Lung (tissue), 12 donors: ENCODE data around the gene TMEM86A. TPM values are rescaled to one million over a fixed set of nuclear protein-coding genes. Genes with fewer than 3 reads are reported as not detected.
"Not testable (repeated sequence)": the region's sequence is repeated elsewhere in the genome, so short reads cannot be mapped to it uniquely, and the experiment has no call there.

Experiments
- ATAC-seq: fragments of 200-7000 bp; cut with Tn5 transposase; one replicate; pipeline ENCODE4 v1.9.1; 2020; ENCODE audit warnings: moderate number of reproducible peaks; ENCODE audit not compliant: insufficient read depth, low FRiP score
- DNase-seq, 3 donors: peaks; one replicate each; pipeline ENCODE4 v3.0.0-alpha.2; 2013 to 2017
- H3K27ac ChIP-seq, 2 donors: one replicate each; pipeline ENCODE4 v1.5.1; 2013; ENCODE audit warnings: mild to moderate bottlenecking in 2 of 2, moderate library complexity in 2 of 2, control low read depth in 1 of 2, inconsistent platforms in 1 of 2, low read depth in 1 of 2, low read length in 1 of 2
- H3K27me3 ChIP-seq, 3 donors: one replicate each; pipeline ENCODE4 v1.5.1; 2013; ENCODE audit warnings: low read length in 2 of 3; ENCODE audit not compliant: control insufficient read depth in 3 of 3, insufficient read depth in 3 of 3
- H3K36me3 ChIP-seq, 4 donors: one replicate each; pipeline ENCODE4 v1.5.1; 2013; ENCODE audit warnings: low read length in 4 of 4, mild to moderate bottlenecking in 1 of 4, moderate library complexity in 1 of 4; ENCODE audit not compliant: control insufficient read depth in 4 of 4, insufficient read depth in 4 of 4
- H3K4me1 ChIP-seq, 5 donors: one replicate each; pipeline ENCODE4 v1.5.1; 2013; ENCODE audit warnings: low read length in 5 of 5, mild to moderate bottlenecking in 2 of 5, moderate library complexity in 1 of 5; ENCODE audit not compliant: control insufficient read depth in 5 of 5, insufficient read depth in 5 of 5
- H3K4me3 ChIP-seq: one replicate; pipeline ENCODE4 v1.5.1; 2013; ENCODE audit warnings: mild to moderate bottlenecking, control low read depth, moderate library complexity
- H3K9ac ChIP-seq, 2 donors: one replicate each; pipeline ENCODE4 v1.5.1; 2013; ENCODE audit warnings: low read length in 2 of 2, control low read depth in 1 of 2; ENCODE audit not compliant: insufficient read depth in 1 of 2
- H3K9me3 ChIP-seq, 4 donors: one replicate each; pipeline ENCODE4 v1.5.1; 2013; ENCODE audit warnings: low read length in 3 of 4, mild to moderate bottlenecking in 1 of 4, moderate library complexity in 1 of 4; ENCODE audit not compliant: control insufficient read depth in 4 of 4, insufficient read depth in 3 of 4
- WGBS, 2 donors: extraction: QIAGEN DNeasy Blood & Tissue Kit; methylation state at CpG; one replicate each; pipeline ENCODE4 v1.1.7; 2013; 5-methylcytosine and 5-hydroxymethylcytosine counted together
- polyA plus RNA-seq, 2 donors: library from polyadenylated mRNA; stranded (reverse); fragments of 200-250 nt; gene quantifications; one replicate each; pipeline ENCODE4 v1.2.1, GENCODE V29; 2013
- total RNA-seq, 2 donors: library from RNA; depleted of rRNA in 1 of 2; stranded (reverse); fragments of >200 nt in 1 of 2; gene quantifications; one replicate each; pipeline ENCODE4 v1.2.1, GENCODE V29; 2014 to 2021
- TF ChIP-seq, protein P1 (sequence below): IDR thresholded peaks from 2 replicates; pipeline ENCODE4 v1.5.1; 2012; ENCODE audit warnings: mild to moderate bottlenecking; ENCODE audit errors: control extremely low read depth, extremely low read depth
- donor health status: control.
- donor health status: control.
- donor health status: Bipolar disorder and iron deficiency.
- donor health status: healthy.
- donor health status: DM: yes; HTN: yes; CAD: no.

Gene TMEM86A
- total and polyA plus RNA-seq, 4 donors, result 1.9 to 8.9 (median 2.9) TPM

DNA sequence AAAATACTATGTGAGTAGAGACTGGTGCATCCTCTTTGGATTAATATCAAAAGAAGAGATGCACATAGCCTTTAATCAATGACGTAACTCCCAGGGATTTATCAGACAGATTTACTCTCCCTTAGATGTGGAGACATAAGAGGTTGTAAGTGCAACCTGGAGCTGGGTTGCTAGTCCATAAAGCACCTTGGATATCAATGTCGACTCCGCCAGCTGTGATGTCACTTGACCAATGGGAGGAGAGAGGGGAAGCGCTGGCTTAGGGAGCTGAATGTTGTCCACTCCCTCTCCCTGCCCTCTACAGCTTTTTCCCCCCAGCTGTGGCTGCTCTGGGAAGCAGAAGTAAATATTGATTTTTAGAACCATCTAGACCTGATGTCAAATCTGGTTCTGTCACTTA is 28.9 kb upstream of the TMEM86A start:
- no peak for ATAC-seq

DNA sequence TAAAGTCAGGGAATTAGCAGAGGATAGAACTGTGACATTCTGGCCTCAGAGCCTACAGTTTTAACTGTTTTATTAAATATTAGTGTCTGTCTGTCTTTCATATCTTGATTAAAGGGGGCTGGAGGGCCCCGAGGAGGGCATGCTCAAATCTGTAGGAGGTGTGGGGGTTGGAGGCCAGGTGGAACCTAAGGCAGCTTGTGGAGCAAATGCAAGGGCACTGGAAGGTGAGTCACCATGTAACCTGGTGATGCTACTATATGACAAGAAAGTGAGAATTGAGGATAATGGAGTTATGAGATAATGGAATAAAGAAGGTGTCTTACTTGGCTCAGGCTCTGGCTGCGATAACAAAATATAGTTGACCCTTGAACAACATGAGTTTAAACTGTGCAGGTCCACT is 27.3 kb upstream of the TMEM86A start:
- TF ChIP-seq, protein P1, sequence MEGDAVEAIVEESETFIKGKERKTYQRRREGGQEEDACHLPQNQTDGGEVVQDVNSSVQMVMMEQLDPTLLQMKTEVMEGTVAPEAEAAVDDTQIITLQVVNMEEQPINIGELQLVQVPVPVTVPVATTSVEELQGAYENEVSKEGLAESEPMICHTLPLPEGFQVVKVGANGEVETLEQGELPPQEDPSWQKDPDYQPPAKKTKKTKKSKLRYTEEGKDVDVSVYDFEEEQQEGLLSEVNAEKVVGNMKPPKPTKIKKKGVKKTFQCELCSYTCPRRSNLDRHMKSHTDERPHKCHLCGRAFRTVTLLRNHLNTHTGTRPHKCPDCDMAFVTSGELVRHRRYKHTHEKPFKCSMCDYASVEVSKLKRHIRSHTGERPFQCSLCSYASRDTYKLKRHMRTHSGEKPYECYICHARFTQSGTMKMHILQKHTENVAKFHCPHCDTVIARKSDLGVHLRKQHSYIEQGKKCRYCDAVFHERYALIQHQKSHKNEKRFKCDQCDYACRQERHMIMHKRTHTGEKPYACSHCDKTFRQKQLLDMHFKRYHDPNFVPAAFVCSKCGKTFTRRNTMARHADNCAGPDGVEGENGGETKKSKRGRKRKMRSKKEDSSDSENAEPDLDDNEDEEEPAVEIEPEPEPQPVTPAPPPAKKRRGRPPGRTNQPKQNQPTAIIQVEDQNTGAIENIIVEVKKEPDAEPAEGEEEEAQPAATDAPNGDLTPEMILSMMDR, result no peak
- Histone ChIP-seq H3K36me3 (no peaks in the 10 kb centered on the region), H3K9ac (no peak overlapping the region), H3K27ac (no peak overlapping the region), H3K4me1 (no peaks in the 10 kb centered on the region), H3K9me3 (no peaks in the 10 kb centered on the region), H3K27me3 (no peaks in the 10 kb centered on the region), H3K4me3 (no peak overlapping the region)
- ATAC-seq, result no peak
- 90 to 92% methylated on average over 2 of the region's 2 CpGs for WGBS, 2 donors
- DNase-seq, result no peak

More for the DNA sequence above, 28.9 kb upstream of the TMEM86A start:
- Histone ChIP-seq H3K4me3 (no peak overlapping the region), H3K27me3 (no peaks in the 10 kb centered on the region), H3K27ac (no peak overlapping the region), H3K36me3 (no peaks in the 10 kb centered on the region), H3K4me1 (no peaks in the 10 kb centered on the region), H3K9ac (no peak overlapping the region), H3K9me3 (no peaks in the 10 kb centered on the region)
- DNase-seq, result no peak
- TF ChIP-seq, protein P1, result no peak
- 77 to 89% methylated on average over 4 of the region's 4 CpGs for WGBS, 2 donors

DNA sequence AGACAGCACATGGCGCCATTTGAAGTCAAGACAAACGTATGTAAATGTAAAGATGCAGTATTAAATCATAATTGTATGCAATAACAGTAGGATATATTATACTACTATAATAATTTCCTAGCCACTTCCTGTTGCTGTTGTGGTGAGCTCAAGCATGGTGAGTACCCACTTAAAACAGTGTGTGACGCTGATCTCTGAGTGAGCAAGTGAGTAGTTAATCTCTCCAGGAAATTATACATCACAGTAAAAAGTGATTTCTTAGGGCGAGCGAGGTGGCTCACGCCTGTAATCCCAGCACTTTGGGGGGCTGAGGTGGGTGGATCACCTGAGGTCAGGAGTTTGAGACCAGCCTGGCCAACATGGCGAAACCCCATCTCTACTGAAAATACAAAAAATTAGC is 26.4 kb upstream of the TMEM86A start:
- not testable (repeated sequence) for H3K4me3 ChIP-seq, H3K9ac ChIP-seq, DNase-seq, ATAC-seq, H3K9me3 ChIP-seq, H3K27me3 ChIP-seq, H3K4me1 ChIP-seq, H3K27ac ChIP-seq, H3K36me3 ChIP-seq
- 49 to 52% methylated on average over 7 of the region's 7 CpGs for WGBS, 2 donors

DNA sequence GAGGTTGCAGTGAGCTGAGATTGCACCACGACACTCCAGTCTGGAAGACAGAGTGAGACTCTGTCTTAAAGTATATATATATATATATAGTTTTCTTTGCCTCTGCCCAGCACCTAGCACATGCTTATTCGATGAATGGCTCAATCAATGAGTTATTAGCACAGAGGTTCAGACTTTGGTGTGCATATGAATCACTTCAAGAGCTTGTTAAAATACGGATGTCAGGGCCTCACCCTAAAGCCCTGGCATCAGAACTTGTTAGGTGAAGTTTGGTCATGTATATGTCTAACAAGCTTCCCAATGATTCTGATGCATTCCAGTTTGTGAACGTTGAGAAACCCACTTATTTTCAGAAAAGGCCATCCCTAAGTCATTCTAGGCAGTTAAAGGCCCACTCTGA is 21.8 kb upstream of the TMEM86A start:
- TF ChIP-seq, protein P1, result no peak
- no peak for DNase-seq
- Histone ChIP-seq H3K4me1 (no peaks in the 10 kb centered on the region), H3K4me3 (no peak overlapping the region), H3K9ac (no peak overlapping the region), H3K27me3 (no peaks in the 10 kb centered on the region), H3K36me3 (no peaks in the 10 kb centered on the region), H3K27ac (no peak overlapping the region), H3K9me3 (no peaks in the 10 kb centered on the region)
- no peak for ATAC-seq
- WGBS, 2 donors, result 63 to 64% methylated on average over 4 of the region's 4 CpGs
